CD14-positive monocyte (primary cell): ENCODE measurements around the gene ELMO2. TPM values are rescaled to one million over a fixed set of nuclear protein-coding genes. Genes with fewer than 3 reads are reported as not detected.

Experiments used
- DNase-seq, 3 donors: peaks; one replicate each; pipeline ENCODE4 v3.0.0-alpha.2; 2011 to 2022
- H2AFZ ChIP-seq: 2 replicates; pipeline ENCODE4 v1.6.0; 2012; ENCODE audit warnings: mild to moderate bottlenecking, low read depth, low read length, inconsistent platforms; ENCODE audit not compliant: insufficient read depth, poor library complexity, severe bottlenecking
- H3K27ac ChIP-seq, 2 donors: 1 replicate in 1 of 2; 2 replicates in 1 of 2; pipeline ENCODE4 v1.5.1; 2012 to 2013; ENCODE audit warnings: low read length in 2 of 2, control low read depth in 1 of 2, inconsistent platforms in 1 of 2, low read depth in 1 of 2, mild to moderate bottlenecking in 1 of 2
- H3K27me3 ChIP-seq, 2 donors: one replicate each; pipeline versions ENCODE4 v1.6.0 to v1.6.1; 2011 to 2013; ENCODE audit warnings: low read length in 2 of 2; ENCODE audit not compliant: control insufficient read depth in 2 of 2, insufficient read depth in 2 of 2
- H3K36me3 ChIP-seq, 2 donors: replicated peaks in 1 of 2; 1 replicate in 1 of 2; 2 replicates in 1 of 2; pipeline versions ENCODE4 v1.5.1 to v1.6.1; 2012 to 2013; ENCODE audit warnings: low read length in 2 of 2, control low read depth in 1 of 2, inconsistent platforms in 1 of 2, mild to moderate bottlenecking in 1 of 2; ENCODE audit not compliant: insufficient read depth in 2 of 2, control insufficient read depth in 1 of 2
- H3K4me1 ChIP-seq, 2 donors: 1 replicate in 1 of 2; 2 replicates in 1 of 2; pipeline versions ENCODE4 v1.5.1 to v1.6.1; 2012 to 2013; ENCODE audit warnings: low read length in 2 of 2, control low read depth in 1 of 2, inconsistent platforms in 1 of 2, mild to moderate bottlenecking in 1 of 2, moderate library complexity in 1 of 2; ENCODE audit not compliant: insufficient read depth in 2 of 2, control insufficient read depth in 1 of 2
- H3K4me2 ChIP-seq: replicated peaks from 2 replicates; pipeline ENCODE3; 2012; ENCODE audit warnings: low read length, moderate library complexity, mild to moderate bottlenecking; ENCODE audit not compliant: poor library complexity, severe bottlenecking; ENCODE audit errors: extremely low read depth
- H3K4me3 ChIP-seq, 3 experiments: fragments of 200-600 bp in 1 of 3; sonication (generic) in 1 of 3; replicated peaks in 1 of 3; 1 replicate in 2 of 3; 2 replicates in 1 of 3; pipeline ENCODE4 v1.5.1; 2011 to 2013; ENCODE audit warnings: low read length in 3 of 3, mild to moderate bottlenecking in 3 of 3, control low read depth in 2 of 3, low read depth in 2 of 3, inconsistent platforms in 1 of 3, moderate library complexity in 1 of 3
- H3K79me2 ChIP-seq: 2 replicates; pipeline ENCODE4 v1.6.0; 2012; ENCODE audit warnings: mild to moderate bottlenecking, control low read depth, inconsistent platforms, low read length, moderate library complexity; ENCODE audit not compliant: insufficient read depth
- H3K9ac ChIP-seq: 2 replicates; pipeline ENCODE4 v1.6.0; 2017; ENCODE audit warnings: low read length, mild to moderate bottlenecking; ENCODE audit not compliant: insufficient read depth, poor library complexity, severe bottlenecking
- H3K9me3 ChIP-seq, 2 donors: replicated peaks in 1 of 2; 1 replicate in 1 of 2; 2 replicates in 1 of 2; pipeline versions ENCODE4 v1.5.1 to v1.6.1; 2012 to 2013; ENCODE audit warnings: low read length in 2 of 2, control low read depth in 1 of 2; ENCODE audit not compliant: control insufficient read depth in 1 of 2, insufficient read depth in 1 of 2
- H4K20me1 ChIP-seq: 2 replicates; pipeline ENCODE4 v1.6.0; 2012; ENCODE audit warnings: mild to moderate bottlenecking, low read length, control low read depth, moderate library complexity; ENCODE audit not compliant: insufficient read depth
- H3K27ac Mint-ChIP-seq, 7 donors: one replicate each; pipeline ENCODE4 v1.8.0; 2020; ENCODE audit warnings: mild to moderate bottlenecking in 7 of 7, mixed read lengths in 7 of 7, moderate library complexity in 6 of 7, inconsistent platforms in 2 of 7
- H3K27me3 Mint-ChIP-seq, 3 donors: one replicate each; pipeline ENCODE4 v1.8.0; 2021 to 2022; ENCODE audit warnings: low read depth in 3 of 3, mild to moderate bottlenecking in 3 of 3, mixed read lengths in 3 of 3, moderate library complexity in 3 of 3, inconsistent platforms in 1 of 3
- H3K36me3 Mint-ChIP-seq, 2 donors: one replicate each; pipeline ENCODE4 v1.8.0; 2020; ENCODE audit warnings: mixed read lengths in 2 of 2, inconsistent platforms in 1 of 2, mild to moderate bottlenecking in 1 of 2
- H3K4me1 Mint-ChIP-seq: one replicate; pipeline ENCODE4 v1.8.0; 2020; ENCODE audit warnings: mild to moderate bottlenecking, mixed read lengths
- H3K4me3 Mint-ChIP-seq, 2 donors: one replicate each; pipeline ENCODE4 v1.8.0; 2020; ENCODE audit warnings: mild to moderate bottlenecking in 2 of 2, mixed read lengths in 2 of 2, moderate library complexity in 1 of 2
- H3K9me3 Mint-ChIP-seq, 7 donors: one replicate each; pipeline ENCODE4 v1.8.0; 2020 to 2022; ENCODE audit warnings: mixed read lengths in 7 of 7, mild to moderate bottlenecking in 6 of 7, moderate library complexity in 6 of 7, inconsistent platforms in 2 of 7
- CTCF ChIP-seq: fragments of 200-600 bp; IDR thresholded peaks from one replicate; pipeline ENCODE4 v1.8.0; 2022; ENCODE audit warnings: antibody characterized with exemption, mild to moderate bottlenecking
- WGBS: methylation state at CpG from one replicate; pipeline ENCODE4 v1.1.5; 2013; ENCODE audit warnings: missing lambda C conversion rate; ENCODE audit not compliant: insufficient coverage; 5-methylcytosine and 5-hydroxymethylcytosine counted together
- intact Hi-C, 2 donors: fragments of 100-400 bp; cut with micrococcal nuclease; formaldehyde crosslinking; loops; one replicate each; pipeline versions ENCODE4 v1.15.0 to v1.15.1; 2023
- polyA plus RNA-seq, 3 donors: library from polyadenylated mRNA; depleted of rRNA in 1 of 3; unstranded in 2 of 3; stranded (reverse) in 1 of 3; fragments of 300-500 nt in 2 of 3; fragments of >200 nt in 1 of 3; fragmentation: Illumina TruSeq in 2 of 3; gene quantifications; 1 replicate in 2 of 3; 2 replicates in 1 of 3; pipeline ENCODE4 v1.2.3, GENCODE V29; 2012 to 2021

Gene ELMO2
- polyA plus RNA-seq, 3 donors, result 35.3 to 53.1 (median 42.3) TPM

GRCh38 chr20:46411637-46412036 lies 5.2 kb upstream of the ELMO2 start:
- no peak for TF ChIP-seq CTCF
- no peak for DNase-seq
- no peak overlapping the region for H3K27ac Mint-ChIP-seq
- Histone ChIP-seq H3K4me3 (no peak overlapping the region), H3K9me3 (no peaks in the 10 kb centered on the region), H3K36me3 (no peaks in the 10 kb centered on the region), H3K79me2 (no peaks in the 10 kb centered on the region), H4K20me1 (no peaks in the 10 kb centered on the region), H3K4me1 (peaks cover 11 to 16% of the 10 kb centered on the region in 2 donors), H3K27me3 (peaks cover 0 to 6% of the 10 kb centered on the region in 2 donors), H3K9ac (no peak overlapping the region), H2AFZ (no peak overlapping the region), H3K27ac (no peak overlapping the region), H3K4me2 (no peak overlapping the region)
- no peaks in the 10 kb centered on the region for H3K9me3 Mint-ChIP-seq
- H3K36me3 Mint-ChIP-seq, result peaks cover 0 to 3% of the 10 kb centered on the region in 2 donors
- intact Hi-C loops, result no loop called here
- WGBS, result 96% methylated on average over 3 of the region's 3 CpGs
- H3K4me1 Mint-ChIP-seq, result peaks cover 21% of the 10 kb centered on the region
- H3K27me3 Mint-ChIP-seq, result peaks cover 2 to 13% (median 8%) of the 10 kb centered on the region in 3 donors
- no peak overlapping the region for H3K4me3 Mint-ChIP-seq

- 90% methylated on average over 4 of the region's 5 CpGs for WGBS
- TF ChIP-seq CTCF, result no peak
- Histone ChIP-seq H3K9ac (no peak overlapping the region), H2AFZ (no peak overlapping the region), H3K4me3 (no peak overlapping the region), H3K27me3 (no peaks in the 10 kb centered on the region), H3K4me1 (peaks cover 32 to 42% of the 10 kb centered on the region in 2 donors), H4K20me1 (peaks cover 4% of the 10 kb centered on the region), H3K4me2 (no peak overlapping the region), H3K27ac (no peak overlapping the region), H3K36me3 (no peaks in the 10 kb centered on the region), H3K9me3 (no peaks in the 10 kb centered on the region), H3K79me2 (peaks cover 31% of the 10 kb centered on the region)
- intact Hi-C loops, result no loop called here
- H3K9me3 Mint-ChIP-seq, result no peaks in the 10 kb centered on the region
- H3K4me3 Mint-ChIP-seq, result no peak overlapping the region
- no peak for DNase-seq
- peaks cover 0 to 6% (median 3%) of the 10 kb centered on the region in 3 donors for H3K27me3 Mint-ChIP-seq
- H3K27ac Mint-ChIP-seq, result no peak overlapping the region
- peaks cover 43% of the 10 kb centered on the region for H3K4me1 Mint-ChIP-seq
- H3K36me3 Mint-ChIP-seq, result peaks cover 2 to 3% of the 10 kb centered on the region in 2 donors
Measured at GRCh38 chr20:46408281-46408731, 1.9 kb upstream of the ELMO2 start.
